B cell (primary cell): ENCODE measurements around the gene ARHGAP12. TPM values are rescaled to one million over a fixed set of nuclear protein-coding genes. Genes with fewer than 3 reads are reported as not detected.

Source experiments
- ATAC-seq: fragments of 200-7000 bp; cut with Tn5 transposase; one replicate; pipeline ENCODE4 v1.10.0; 2021; ENCODE audit warnings: low read depth, mild to moderate bottlenecking, moderate number of reproducible peaks, moderate library complexity
- CTCF ChIA-PET: fragments of 350-600 bp; sonication (Branson Sonifier 250); formaldehyde crosslinking; loops from one replicate; lab custom pipeline; 2021; ENCODE audit warnings: antibody characterized with exemption, inconsistent platforms; lab: Charles Lee
- POLR2A ChIA-PET: fragments of 350-600 bp; sonication (Branson Sonifier 250); formaldehyde crosslinking; loops from one replicate; lab custom pipeline; 2021; ENCODE audit warnings: antibody characterized with exemption; lab: Charles Lee
- DNase-seq: peaks from one replicate; pipeline ENCODE4 v3.0.0; 2013
- H2AFZ ChIP-seq: 2 replicates; pipeline ENCODE4 v1.6.1; 2012; ENCODE audit warnings: mild to moderate bottlenecking, low read depth, low read length; ENCODE audit not compliant: insufficient read depth, poor library complexity, severe bottlenecking
- H3K27ac ChIP-seq, 2 donors: 1 replicate in 1 of 2; 2 replicates in 1 of 2; pipeline ENCODE4 v1.5.1; 2012 to 2013; ENCODE audit warnings: low read length in 2 of 2, mild to moderate bottlenecking in 2 of 2, moderate library complexity in 1 of 2
- H3K27me3 ChIP-seq, 4 experiments: fragments of 200-600 bp in 1 of 4; sonication (generic) in 1 of 4; replicated peaks in 1 of 4; 1 replicate in 2 of 4; 2 replicates in 2 of 4; pipeline versions ENCODE4 v1.6.1 to v1.7.0; 2013 to 2016; ENCODE audit warnings: low read length in 3 of 4, mild to moderate bottlenecking in 2 of 4, mixed read lengths in 1 of 4, moderate library complexity in 1 of 4; ENCODE audit not compliant: insufficient read depth in 4 of 4, control insufficient read depth in 3 of 4; ENCODE audit errors: control extremely low read depth in 1 of 4
- H3K36me3 ChIP-seq, 2 experiments: replicated peaks in 1 of 2; 1 replicate in 1 of 2; 2 replicates in 1 of 2; pipeline versions ENCODE4 v1.6.1 to v1.7.1; 2013; ENCODE audit warnings: low read length in 1 of 2; ENCODE audit not compliant: insufficient read depth in 2 of 2, control insufficient read depth in 1 of 2; ENCODE audit errors: control extremely low read depth in 1 of 2, extremely low read depth in 1 of 2
- H3K4me1 ChIP-seq, 2 donors: fragments of 200-600 bp in 1 of 2; sonication (generic) in 1 of 2; 1 replicate in 1 of 2; 2 replicates in 1 of 2; pipeline versions ENCODE4 v1.5.1 to v1.6.1; 2013 to 2017; ENCODE audit warnings: low read length in 2 of 2; ENCODE audit not compliant: control insufficient read depth in 2 of 2, insufficient read depth in 2 of 2
- H3K4me2 ChIP-seq: replicated peaks from 2 replicates; pipeline ENCODE3; 2012; ENCODE audit warnings: mild to moderate bottlenecking, low read depth, low read length; ENCODE audit not compliant: poor library complexity, severe bottlenecking
- H3K4me3 ChIP-seq, 5 experiments: fragments of 200-600 bp in 1 of 5; sonication (generic) in 1 of 5; 1 replicate in 3 of 5; 2 replicates in 2 of 5; pipeline versions ENCODE4 v1.5.1 to v1.7.0; 2011 to 2016; ENCODE audit warnings: low read length in 4 of 5, mild to moderate bottlenecking in 4 of 5, low read depth in 2 of 5, control low read depth in 1 of 5, moderate library complexity in 1 of 5; ENCODE audit not compliant: insufficient read depth in 1 of 5; ENCODE audit errors: control extremely low read depth in 1 of 5, extremely low read depth in 1 of 5
- H3K79me2 ChIP-seq: fragments of 200-600 bp; sonication (generic); one replicate; pipeline ENCODE4 v1.6.0; 2016; ENCODE audit warnings: low read length; ENCODE audit not compliant: control insufficient read depth, insufficient read depth
- H3K9ac ChIP-seq: fragments of 200-600 bp; sonication (generic); 2 replicates; pipeline ENCODE4 v1.6.1; 2017; ENCODE audit warnings: mild to moderate bottlenecking, low read length, moderate library complexity
- H3K9me3 ChIP-seq, 3 donors: one replicate each; pipeline versions ENCODE4 v1.6.1 to v1.7.1; 2013; ENCODE audit warnings: low read length in 2 of 3; ENCODE audit not compliant: control insufficient read depth in 2 of 3, insufficient read depth in 1 of 3; ENCODE audit errors: control extremely low read depth in 1 of 3
- H4K20me1 ChIP-seq: 2 replicates; pipeline ENCODE4 v1.6.0; 2012; ENCODE audit warnings: mild to moderate bottlenecking, low read length; ENCODE audit not compliant: insufficient read depth, control insufficient read depth, poor library complexity, severe bottlenecking
- H3K27ac Mint-ChIP-seq: one replicate; pipeline ENCODE4 v1.8.0; 2021; ENCODE audit warnings: mixed read lengths
- H3K27me3 Mint-ChIP-seq: one replicate; pipeline ENCODE4 v1.8.0; 2021; ENCODE audit warnings: mixed read lengths
- H3K4me1 Mint-ChIP-seq: one replicate; pipeline ENCODE4 v1.8.0; 2021; ENCODE audit warnings: mixed read lengths
- H3K4me3 Mint-ChIP-seq: one replicate; pipeline ENCODE4 v1.8.0; 2021; ENCODE audit warnings: mixed read lengths
- H3K9me3 Mint-ChIP-seq: one replicate; pipeline ENCODE4 v1.8.0; 2022; ENCODE audit warnings: mixed read lengths; ENCODE audit not compliant: insufficient read depth
- CTCF ChIP-seq: fragments of 200-600 bp; IDR thresholded peaks from one replicate; pipeline ENCODE4 v1.8.0; 2022; ENCODE audit warnings: antibody characterized with exemption, mild to moderate bottlenecking
- EZH2 ChIP-seq: IDR thresholded peaks from 2 replicates; pipeline ENCODE4 v1.6.1; 2012; ENCODE audit warnings: borderline replicate concordance, low read depth, mild to moderate bottlenecking, moderate library complexity, low read length; ENCODE audit not compliant: insufficient read depth, poor library complexity, severe bottlenecking
- WGBS: methylation state at CpG from one replicate; pipeline ENCODE4 v1.1.5; 2013; ENCODE audit warnings: missing lambda C conversion rate; ENCODE audit not compliant: insufficient coverage; 5-methylcytosine and 5-hydroxymethylcytosine counted together
- intact Hi-C: fragments of 100-400 bp; cut with micrococcal nuclease; formaldehyde crosslinking; loops from one replicate; pipeline ENCODE4 v1.10.0; 2022
- polyA plus RNA-seq: library from polyadenylated mRNA; depleted of rRNA; stranded (reverse); fragments of >200 nt; gene quantifications from 2 replicates; pipeline ENCODE4 v1.2.3, GENCODE V29; 2012
- total RNA-seq, 2 donors: library from RNA; stranded (reverse); fragments of 120-200 nt in 1 of 2; gene quantifications; 1 replicate in 1 of 2; 2 replicates in 1 of 2; pipeline versions ENCODE4 v1.2.3 to v1.2.4, GENCODE V29; 2013 to 2022

The ARHGAP12 gene
- total and polyA plus RNA-seq, 2 donors (not counting 1 experiment from before 2014, with no cell fraction given), result 12.3 to 45.3 TPM

DNA sequence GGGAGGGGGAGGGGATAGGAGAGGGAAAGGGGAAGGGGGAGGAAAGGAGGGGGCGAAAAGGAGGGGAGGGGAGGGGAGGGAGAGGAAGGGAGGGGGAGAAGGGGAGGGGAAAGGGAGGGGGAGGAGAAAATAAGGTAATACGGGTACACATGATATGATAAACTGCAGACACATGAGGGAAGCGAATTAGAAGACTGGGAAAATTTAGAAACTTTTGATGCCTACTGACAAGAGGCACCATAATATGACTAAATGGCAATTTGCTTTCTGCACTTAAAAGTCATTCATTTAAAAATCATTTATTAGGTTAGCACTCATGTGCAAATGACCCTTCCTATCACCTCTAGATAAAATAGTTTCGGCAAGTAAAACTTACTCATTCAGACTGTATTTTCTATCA, 73.6 kb downstream of the ARHGAP12 start:
- Histone ChIP-seq H3K4me1 (no peaks in the 10 kb centered on the region), H3K27me3 (no peaks in the 10 kb centered on the region), H3K4me3 (no peak overlapping the region), H2AFZ (no peak overlapping the region), H3K4me2 (no peak overlapping the region), H3K27ac (no peak overlapping the region), H3K9me3 (no peaks in the 10 kb centered on the region), H3K9ac (no peak overlapping the region), H3K36me3 (peaks cover 8 to 18% of the 10 kb centered on the region in 2 experiments), H4K20me1 (peaks cover 18% of the 10 kb centered on the region), H3K79me2 (peaks cover 34% of the 10 kb centered on the region)
- no peak overlapping the region for H3K4me3 Mint-ChIP-seq
- DNase-seq (no peak), ATAC-seq (no peak)
- H3K27me3 Mint-ChIP-seq, result no peaks in the 10 kb centered on the region
- POLR2A ChIA-PET, result no interaction called here
- TF ChIP-seq CTCF (no peak), EZH2 (no peak)
- CTCF ChIA-PET, result no interaction called here
- intact Hi-C loops, result no loop called here
- 93% methylated on average over 2 of the region's 4 CpGs for WGBS
- H3K27ac Mint-ChIP-seq, result no peak overlapping the region
- H3K4me1 Mint-ChIP-seq, result no peaks in the 10 kb centered on the region
- peaks cover 4% of the 10 kb centered on the region for H3K9me3 Mint-ChIP-seq

DNA sequence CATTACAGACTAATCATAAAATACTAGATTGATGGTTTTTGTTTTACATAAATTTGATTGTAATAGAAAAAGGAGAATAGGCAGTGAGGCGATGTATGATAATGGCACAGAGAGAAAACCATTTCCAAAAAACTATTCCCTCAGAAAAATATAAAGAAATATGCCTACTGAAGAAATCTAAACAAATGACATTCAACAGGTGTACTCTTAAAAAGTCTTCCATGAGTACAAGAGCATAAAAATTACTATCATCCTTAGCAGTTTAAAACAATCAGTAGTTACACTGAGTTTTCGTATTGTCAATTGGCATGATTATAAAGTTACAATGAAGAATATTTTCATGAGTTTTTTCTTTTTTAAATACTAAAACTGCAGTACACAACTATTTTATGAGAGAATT, 75.0 kb downstream of the ARHGAP12 start:
- DNase-seq (no peak), ATAC-seq (no peak)
- no CpG with 5 or more reads among the region's 2 CpGs for WGBS
- CTCF ChIA-PET, result no interaction called here
- Histone ChIP-seq H3K79me2 (peaks cover 26% of the 10 kb centered on the region), H3K4me3 (no peak overlapping the region), H3K4me1 (no peaks in the 10 kb centered on the region), H4K20me1 (peaks cover 18% of the 10 kb centered on the region), H3K9me3 (no peaks in the 10 kb centered on the region), H3K27ac (no peak overlapping the region), H3K27me3 (no peaks in the 10 kb centered on the region), H3K9ac (no peak overlapping the region), H3K4me2 (no peak overlapping the region), H2AFZ (no peak overlapping the region), H3K36me3 (peaks cover 3 to 7% of the 10 kb centered on the region in 2 experiments)
- intact Hi-C loops, result no loop called here
- H3K4me3 Mint-ChIP-seq, result no peak overlapping the region
- no peak overlapping the region for H3K27ac Mint-ChIP-seq
- H3K9me3 Mint-ChIP-seq, result no peaks in the 10 kb centered on the region
- no peaks in the 10 kb centered on the region for H3K4me1 Mint-ChIP-seq
- POLR2A ChIA-PET, result no interaction called here
- TF ChIP-seq CTCF, result no peak
- no peaks in the 10 kb centered on the region for H3K27me3 Mint-ChIP-seq
